Measurements from ENCODE around the gene HP.

GRCh38 chr16:72108353-72109102, 54.2 kb downstream of the HP start:
- TF ChIP-seq CTCF (IDR thresholded peaks at IDR 0.05 in 2 of 3, conservative IDR thresholded peaks at IDR 0.05 in 1 of 3; ENCODE audit: borderline replicate concordance in 1 of 3, insufficient read depth in 1 of 3, low read depth in 2 of 3, low read length in 2 of 3) = no peak
- TF ChIP-seq JUND (IDR thresholded peaks at IDR 0.05) = no peak
- TF ChIP-seq EZH2phosphoT487 (IDR thresholded peaks at IDR 0.05; ENCODE audit: borderline replicate concordance) = no peak
- TF ChIP-seq CBX3 (IDR thresholded peaks at IDR 0.05; ENCODE audit: low read depth) = no peak
- no peak for TF ChIP-seq SIN3A (IDR thresholded peaks at IDR 0.05; ENCODE audit: low read depth)
- no peak for TF ChIP-seq REST (IDR thresholded peaks at IDR 0.05; ENCODE audit: low read depth)
